GM12892 (cell line): ENCODE results near the gene SNRPD3.

Experiments used
- POLR2A ChIP-seq: IDR thresholded peaks from 2 replicates; pipeline ENCODE4 v1.6.1; 2011; ENCODE audit warnings: low read depth, low read length, control low read depth
- TAF1 ChIP-seq: IDR thresholded peaks from 2 replicates; pipeline ENCODE4 v1.6.1; 2011; ENCODE audit warnings: low read depth, mild to moderate bottlenecking, control low read depth, low read length, borderline replicate concordance

GRCh38 chr22:24588381-24588756 lies 32.6 kb downstream of the SNRPD3 start:
- TF ChIP-seq TAF1 (no peak), POLR2A (no peak)
